Osteocyte (in vitro differentiated cells): ENCODE results near the gene SFMBT1. TPM values are rescaled to one million over a fixed set of nuclear protein-coding genes. Genes with fewer than 3 reads are reported as not detected.

Experiments
- DNase-seq: peaks from one replicate; pipeline ENCODE4 v3.0.0; 2021; ENCODE audit warnings: mixed read lengths; ENCODE audit not compliant: unreplicated experiment; ENCODE audit errors: extremely low spot score
- H3K27ac Mint-ChIP-seq: one replicate; pipeline ENCODE4 v1.8.0; 2021; ENCODE audit warnings: mild to moderate bottlenecking, mixed read lengths; ENCODE audit not compliant: unreplicated experiment
- H3K27me3 Mint-ChIP-seq: one replicate; pipeline ENCODE4 v1.8.0; 2021; ENCODE audit warnings: mixed read lengths; ENCODE audit not compliant: unreplicated experiment
- H3K36me3 Mint-ChIP-seq: one replicate; pipeline ENCODE4 v1.8.0; 2021; ENCODE audit warnings: mixed read lengths; ENCODE audit not compliant: unreplicated experiment
- H3K4me1 Mint-ChIP-seq: one replicate; pipeline ENCODE4 v1.8.0; 2021; ENCODE audit warnings: mixed read lengths; ENCODE audit not compliant: unreplicated experiment
- H3K4me3 Mint-ChIP-seq: one replicate; pipeline ENCODE4 v1.8.0; 2021; ENCODE audit warnings: mild to moderate bottlenecking, moderate library complexity, mixed read lengths; ENCODE audit not compliant: unreplicated experiment
- H3K9me3 Mint-ChIP-seq: one replicate; pipeline ENCODE4 v1.8.0; 2021; ENCODE audit warnings: mixed read lengths; ENCODE audit not compliant: unreplicated experiment
- total RNA-seq: library from RNA; stranded (reverse); gene quantifications from 2 replicates; pipeline ENCODE4 v1.2.1, GENCODE V29; 2021
- TF ChIP-seq, protein P1 (sequence below): fragments of 200-600 bp; sonication (generic); IDR thresholded peaks from 2 replicates; pipeline ENCODE4 v1.5.0; 2021; ENCODE audit warnings: antibody characterized with exemption, mild to moderate bottlenecking, moderate library complexity

Gene SFMBT1
- total RNA-seq, 1 donor from 2014 or later = 8.0 TPM

DNA sequence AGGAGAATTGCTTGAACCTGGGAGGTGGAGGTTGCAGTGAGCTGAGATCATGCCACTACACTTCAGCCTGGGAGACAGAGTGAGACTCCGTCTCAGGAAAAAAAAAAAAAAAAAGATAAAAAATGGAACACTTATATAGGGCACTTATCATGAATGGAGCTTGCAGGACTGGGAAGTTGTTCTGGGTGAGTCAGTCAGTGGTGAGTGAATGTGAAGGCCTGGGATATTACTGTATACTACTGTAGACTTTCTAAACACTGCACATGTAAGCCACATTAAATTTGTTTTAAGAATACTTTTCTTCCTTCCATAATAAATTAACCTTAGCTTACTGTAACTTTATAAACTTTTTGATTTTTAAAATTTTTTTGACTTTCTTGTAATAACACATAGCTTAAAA lies 59.8 kb downstream of the SFMBT1 start:
- TF ChIP-seq, protein P1, sequence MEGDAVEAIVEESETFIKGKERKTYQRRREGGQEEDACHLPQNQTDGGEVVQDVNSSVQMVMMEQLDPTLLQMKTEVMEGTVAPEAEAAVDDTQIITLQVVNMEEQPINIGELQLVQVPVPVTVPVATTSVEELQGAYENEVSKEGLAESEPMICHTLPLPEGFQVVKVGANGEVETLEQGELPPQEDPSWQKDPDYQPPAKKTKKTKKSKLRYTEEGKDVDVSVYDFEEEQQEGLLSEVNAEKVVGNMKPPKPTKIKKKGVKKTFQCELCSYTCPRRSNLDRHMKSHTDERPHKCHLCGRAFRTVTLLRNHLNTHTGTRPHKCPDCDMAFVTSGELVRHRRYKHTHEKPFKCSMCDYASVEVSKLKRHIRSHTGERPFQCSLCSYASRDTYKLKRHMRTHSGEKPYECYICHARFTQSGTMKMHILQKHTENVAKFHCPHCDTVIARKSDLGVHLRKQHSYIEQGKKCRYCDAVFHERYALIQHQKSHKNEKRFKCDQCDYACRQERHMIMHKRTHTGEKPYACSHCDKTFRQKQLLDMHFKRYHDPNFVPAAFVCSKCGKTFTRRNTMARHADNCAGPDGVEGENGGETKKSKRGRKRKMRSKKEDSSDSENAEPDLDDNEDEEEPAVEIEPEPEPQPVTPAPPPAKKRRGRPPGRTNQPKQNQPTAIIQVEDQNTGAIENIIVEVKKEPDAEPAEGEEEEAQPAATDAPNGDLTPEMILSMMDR = no peak
- DNase-seq = no peak
- Mint-ChIP-seq H3K27me3 (no peaks in the 10 kb centered on the region), H3K27ac (no peak overlapping the region), H3K9me3 (no peaks in the 10 kb centered on the region), H3K4me3 (no peak overlapping the region), H3K36me3 (no peaks in the 10 kb centered on the region), H3K4me1 (peaks cover 3% of the 10 kb centered on the region)

DNA sequence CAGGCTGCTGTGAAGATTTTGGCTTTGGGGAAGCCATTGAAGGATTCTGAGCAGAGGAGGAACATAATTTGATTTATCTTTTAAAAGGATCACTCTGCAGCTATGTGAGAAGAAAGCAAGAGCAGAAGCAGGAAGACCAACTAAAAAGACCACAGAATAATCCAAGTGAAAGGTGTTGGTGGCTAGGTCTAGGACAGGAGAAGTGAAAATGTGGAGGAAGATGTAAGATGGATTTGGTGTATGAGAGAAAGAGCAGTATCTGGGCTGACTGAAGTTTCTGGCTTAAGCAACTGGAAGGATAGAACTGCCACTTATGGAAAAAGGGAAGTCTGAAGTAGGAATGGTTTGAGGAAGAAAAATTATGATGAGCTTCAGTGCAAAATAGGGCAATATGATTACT lies 62.0 kb downstream of the SFMBT1 start:
- DNase-seq = no peak
- no peaks in the 10 kb centered on the region for H3K36me3 Mint-ChIP-seq
- H3K4me1 Mint-ChIP-seq = peaks cover 3% of the 10 kb centered on the region
- H3K9me3 Mint-ChIP-seq = no peaks in the 10 kb centered on the region
- TF ChIP-seq, protein P1 = no peak
- no peaks in the 10 kb centered on the region for H3K27me3 Mint-ChIP-seq
- H3K27ac Mint-ChIP-seq = no peak overlapping the region
- H3K4me3 Mint-ChIP-seq = no peak overlapping the region

DNA sequence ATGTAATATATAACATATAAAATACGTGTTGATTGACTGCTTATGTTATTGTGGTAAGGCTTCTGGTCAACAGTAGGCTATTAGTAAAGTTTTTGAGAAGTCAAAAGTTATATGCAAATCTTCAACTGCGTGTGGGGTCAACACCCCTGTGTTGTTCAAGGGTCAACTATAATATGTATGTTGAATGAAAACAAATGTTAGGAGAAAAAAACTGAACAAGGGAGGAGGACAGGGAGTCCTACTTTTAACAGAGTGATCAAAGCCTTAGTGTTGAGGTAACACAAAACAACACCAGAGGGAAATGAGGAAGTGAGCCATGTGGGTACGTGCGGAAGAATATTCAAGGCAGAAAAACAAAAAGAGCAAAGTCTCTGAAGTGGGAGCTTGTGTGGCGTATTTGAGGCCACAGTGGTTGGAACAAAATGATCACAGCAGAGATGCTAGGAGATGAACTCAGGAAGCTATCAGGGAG lies 62.5 kb downstream of the SFMBT1 start:
- Mint-ChIP-seq H3K36me3 (no peaks in the 10 kb centered on the region), H3K4me1 (peaks cover 3% of the 10 kb centered on the region)

DNA sequence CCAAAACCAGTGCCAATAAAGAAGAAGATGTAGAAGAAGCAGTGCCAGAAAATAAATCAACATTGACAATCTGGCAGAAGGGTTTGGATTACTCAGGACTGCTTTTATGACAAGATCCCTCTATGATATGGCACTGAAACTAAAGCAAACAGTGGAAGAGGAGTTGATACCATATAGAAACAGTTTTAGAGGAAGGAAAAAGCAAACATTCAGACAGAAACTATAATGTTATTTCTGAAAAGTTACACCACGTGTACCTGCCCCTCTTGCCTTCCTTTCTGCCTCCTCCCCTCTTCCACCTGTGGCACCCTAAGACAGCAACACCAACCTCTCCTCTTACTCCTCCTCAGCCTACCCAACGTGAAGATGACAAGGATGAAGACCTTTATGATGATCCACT lies 63.0 kb downstream of the SFMBT1 start:
- Mint-ChIP-seq H3K27me3 (no peaks in the 10 kb centered on the region), H3K36me3 (no peaks in the 10 kb centered on the region), H3K9me3 (no peaks in the 10 kb centered on the region), H3K27ac (no peak overlapping the region), H3K4me3 (no peak overlapping the region), H3K4me1 (peaks cover 3% of the 10 kb centered on the region)
- no peak for DNase-seq
- TF ChIP-seq, protein P1 = no peak

More for the DNA sequence above, 62.5 kb downstream of the SFMBT1 start:
- DNase-seq = no peak
- no peak overlapping the region for H3K4me3 Mint-ChIP-seq
- H3K9me3 Mint-ChIP-seq = no peaks in the 10 kb centered on the region
- H3K27ac Mint-ChIP-seq = no peak overlapping the region
- TF ChIP-seq, protein P1 = no peak
- H3K27me3 Mint-ChIP-seq = no peaks in the 10 kb centered on the region

DNA sequence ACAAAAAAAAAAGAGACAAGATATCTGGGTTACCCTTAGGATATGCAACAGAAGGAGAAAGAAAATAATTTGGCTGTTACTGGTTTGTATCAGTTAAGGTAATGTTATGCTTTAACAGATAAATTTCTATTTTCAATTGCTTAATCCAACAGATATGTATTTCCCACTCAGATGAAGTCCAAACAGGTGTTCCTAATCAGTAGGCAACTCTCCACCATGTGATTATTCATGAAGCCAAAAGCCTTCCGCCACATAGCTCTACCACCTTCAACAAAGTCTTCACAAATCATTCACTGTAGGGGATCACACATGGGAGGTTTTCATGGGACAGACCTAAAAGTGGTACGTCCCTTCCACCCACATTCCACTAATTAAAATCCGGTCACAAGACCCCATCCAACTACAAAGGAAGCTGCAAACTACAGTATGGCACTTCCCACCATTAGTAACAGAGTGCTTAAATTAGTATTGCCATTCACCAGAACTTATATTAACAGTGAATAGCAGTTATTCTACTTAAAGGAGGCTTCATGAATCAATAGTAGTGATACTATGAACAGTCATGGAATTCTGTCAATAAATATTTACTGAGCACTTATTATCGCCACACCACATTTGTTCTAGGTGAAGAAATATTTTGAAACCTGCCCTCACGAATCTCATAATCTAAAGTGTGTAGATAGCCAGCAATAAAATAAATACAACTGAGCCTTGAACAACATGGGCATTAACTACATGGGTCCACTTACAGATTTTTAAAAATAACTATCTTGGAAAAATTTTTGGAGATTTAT lies 66.5 kb downstream of the SFMBT1 start:
- TF ChIP-seq, protein P1 = no peak
- Mint-ChIP-seq H3K9me3 (no peaks in the 10 kb centered on the region), H3K27me3 (no peaks in the 10 kb centered on the region), H3K36me3 (no peaks in the 10 kb centered on the region), H3K27ac (no peak overlapping the region), H3K4me1 (peaks cover 3% of the 10 kb centered on the region), H3K4me3 (no peak overlapping the region)
- DNase-seq = no peak
